Erythroblast (primary cell): ENCODE data around the gene TRIO.

Experiments
- GATA1 ChIP-seq: IDR thresholded peaks from 2 replicates; pipeline ENCODE4 v1.6.1; 2011; ENCODE audit warnings: low read depth, mild to moderate bottlenecking, control low read depth, low read length, moderate library complexity
- POLR2A ChIP-seq: IDR thresholded peaks from 2 replicates; pipeline ENCODE4 v1.6.1; 2011; ENCODE audit warnings: mild to moderate bottlenecking, low read length

GRCh38 chr5:14178091-14178490 lies 34.9 kb downstream of the TRIO start:
- no peak for TF ChIP-seq POLR2A
- no peak for TF ChIP-seq GATA1
